GM13977 (cell line): ENCODE measurements around the gene THADA.

Source experiments
- DNase-seq: peaks from one replicate; pipeline ENCODE4 v3.0.0; 2012; ENCODE audit warnings: low spot score
- in situ Hi-C: fragments of 300-500 bp; cut with MboI; formaldehyde crosslinking; loops from one replicate; pipeline ENCODE4 v1.12.0; 2022; ENCODE audit warnings: low sequenced_read_pairs, low pct_unique_long_range_greater_than_20kb, mixed read lengths, inconsistent platforms; ENCODE audit not compliant: unreplicated experiment
- TF ChIP-seq, protein P1 (sequence below): IDR thresholded peaks from 2 replicates; pipeline ENCODE4 v1.5.1; 2012; ENCODE audit warnings: mild to moderate bottlenecking, control low read depth; ENCODE audit not compliant: insufficient read depth; ENCODE audit errors: extremely low read depth, missing control alignments

THADA gene

DNA sequence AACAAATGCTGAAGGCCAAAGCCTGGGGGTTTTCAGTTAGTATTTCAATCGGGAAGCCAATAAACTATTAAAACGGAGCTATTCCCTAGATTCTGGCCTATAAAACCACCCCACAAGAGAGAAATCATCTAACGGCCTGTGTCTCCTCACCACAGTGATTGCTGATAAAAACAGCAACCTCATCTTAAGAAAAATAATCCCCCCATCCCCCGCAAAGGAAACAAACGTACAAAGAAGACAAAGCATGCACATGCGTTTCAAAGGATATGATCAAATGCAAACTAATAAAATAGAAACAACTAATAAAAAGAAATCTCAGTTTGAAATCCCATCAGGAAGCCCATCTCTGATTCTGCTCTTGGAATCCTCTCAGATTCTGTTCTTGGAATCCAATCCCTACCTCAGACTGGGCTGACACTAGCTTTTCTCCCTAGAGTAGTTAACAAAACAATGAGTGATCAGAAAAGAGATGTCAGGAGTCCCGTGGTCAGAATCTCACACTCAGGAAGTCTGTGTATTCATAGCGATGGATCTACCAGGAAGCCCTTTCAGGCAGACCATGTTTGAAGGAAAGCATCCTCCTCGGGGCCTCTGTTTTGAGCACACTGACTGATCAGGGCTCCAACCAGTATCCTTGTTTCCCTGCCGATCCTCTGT lies 150.7 kb downstream of the THADA start:
- no peak for DNase-seq
- TF ChIP-seq, protein P1, sequence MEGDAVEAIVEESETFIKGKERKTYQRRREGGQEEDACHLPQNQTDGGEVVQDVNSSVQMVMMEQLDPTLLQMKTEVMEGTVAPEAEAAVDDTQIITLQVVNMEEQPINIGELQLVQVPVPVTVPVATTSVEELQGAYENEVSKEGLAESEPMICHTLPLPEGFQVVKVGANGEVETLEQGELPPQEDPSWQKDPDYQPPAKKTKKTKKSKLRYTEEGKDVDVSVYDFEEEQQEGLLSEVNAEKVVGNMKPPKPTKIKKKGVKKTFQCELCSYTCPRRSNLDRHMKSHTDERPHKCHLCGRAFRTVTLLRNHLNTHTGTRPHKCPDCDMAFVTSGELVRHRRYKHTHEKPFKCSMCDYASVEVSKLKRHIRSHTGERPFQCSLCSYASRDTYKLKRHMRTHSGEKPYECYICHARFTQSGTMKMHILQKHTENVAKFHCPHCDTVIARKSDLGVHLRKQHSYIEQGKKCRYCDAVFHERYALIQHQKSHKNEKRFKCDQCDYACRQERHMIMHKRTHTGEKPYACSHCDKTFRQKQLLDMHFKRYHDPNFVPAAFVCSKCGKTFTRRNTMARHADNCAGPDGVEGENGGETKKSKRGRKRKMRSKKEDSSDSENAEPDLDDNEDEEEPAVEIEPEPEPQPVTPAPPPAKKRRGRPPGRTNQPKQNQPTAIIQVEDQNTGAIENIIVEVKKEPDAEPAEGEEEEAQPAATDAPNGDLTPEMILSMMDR, result no peak
- in situ Hi-C loops, result no loop called here

DNA sequence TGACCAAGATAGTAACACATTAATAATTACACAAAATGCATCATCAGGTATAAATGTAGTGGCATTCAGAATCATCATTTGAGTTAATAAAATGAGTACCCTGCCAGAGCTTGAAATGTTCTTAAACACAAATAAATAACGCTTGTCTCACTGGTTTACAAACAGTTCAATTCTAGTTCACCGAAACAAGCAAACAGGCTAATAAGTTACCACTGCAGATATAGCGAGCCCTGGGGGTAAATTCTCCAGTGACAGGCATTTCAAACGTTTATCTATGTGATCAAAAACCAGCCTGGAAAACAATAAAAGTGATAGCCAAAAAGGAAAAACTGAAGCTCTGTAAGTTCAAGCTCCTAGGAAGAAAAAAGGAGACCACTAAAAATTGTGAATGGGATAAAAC lies 152.6 kb downstream of the THADA start:
- TF ChIP-seq, protein P1, result no peak
- DNase-seq, result no peak
- in situ Hi-C loops, result no loop called here

DNA sequence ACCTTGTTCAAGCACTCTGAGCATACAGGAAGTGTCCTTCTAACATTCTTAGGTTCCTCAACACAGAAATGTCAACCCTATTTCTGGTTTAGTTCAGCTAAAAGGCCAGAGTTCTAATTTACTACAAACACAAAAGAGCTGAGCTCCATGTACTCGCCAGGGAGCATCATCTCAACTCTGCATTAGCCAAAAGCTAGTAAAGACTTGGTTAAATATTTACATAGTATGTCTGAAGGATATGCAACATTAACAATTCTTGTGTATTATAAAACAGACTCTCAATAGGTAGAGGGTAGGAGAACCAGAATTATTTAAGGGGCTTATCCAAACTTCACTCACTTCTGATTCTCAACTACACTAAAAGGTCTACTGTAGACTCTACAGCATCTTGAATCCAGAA lies 154.6 kb downstream of the THADA start:
- in situ Hi-C loops, result no loop called here
- TF ChIP-seq, protein P1, result no peak
- no peak for DNase-seq

DNA sequence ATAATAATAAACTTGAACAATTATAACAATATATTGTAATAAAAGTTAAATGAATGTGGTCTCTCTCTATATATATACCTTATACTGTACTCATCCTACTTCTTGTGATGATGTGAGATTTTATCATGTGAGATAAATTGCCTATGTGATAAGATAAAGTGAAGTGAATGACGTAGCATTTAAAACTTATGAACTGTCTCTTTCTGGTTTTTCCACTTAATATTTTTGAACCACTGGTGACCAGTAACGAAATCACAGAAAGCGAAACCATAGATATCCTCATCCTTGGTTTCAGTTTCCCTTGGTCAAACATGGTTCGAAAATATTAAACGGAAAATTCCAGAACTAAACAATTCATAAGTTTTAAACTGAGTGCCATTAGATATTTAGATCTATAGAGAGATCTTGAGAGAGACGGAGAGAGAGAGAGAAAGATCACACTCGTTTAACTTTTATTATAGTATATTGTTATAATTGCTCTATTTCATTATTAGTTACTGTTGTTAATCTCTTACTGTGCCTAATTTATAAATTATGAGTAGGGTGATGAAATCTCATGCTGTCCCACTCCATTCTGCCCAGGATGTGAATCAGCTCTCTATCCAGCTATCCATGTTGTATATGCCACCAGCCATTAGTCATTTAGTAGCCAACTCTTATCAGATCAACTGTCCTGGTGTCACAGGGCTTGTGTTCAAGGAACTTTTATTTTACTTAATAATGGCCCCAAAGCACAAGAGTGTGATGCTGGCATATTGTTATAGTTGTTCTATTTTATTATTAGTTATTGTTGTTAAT lies 156.8 kb downstream of the THADA start:
- TF ChIP-seq, protein P1, result no peak
- in situ Hi-C loops, result no loop called here
- DNase-seq, result no peak

DNA sequence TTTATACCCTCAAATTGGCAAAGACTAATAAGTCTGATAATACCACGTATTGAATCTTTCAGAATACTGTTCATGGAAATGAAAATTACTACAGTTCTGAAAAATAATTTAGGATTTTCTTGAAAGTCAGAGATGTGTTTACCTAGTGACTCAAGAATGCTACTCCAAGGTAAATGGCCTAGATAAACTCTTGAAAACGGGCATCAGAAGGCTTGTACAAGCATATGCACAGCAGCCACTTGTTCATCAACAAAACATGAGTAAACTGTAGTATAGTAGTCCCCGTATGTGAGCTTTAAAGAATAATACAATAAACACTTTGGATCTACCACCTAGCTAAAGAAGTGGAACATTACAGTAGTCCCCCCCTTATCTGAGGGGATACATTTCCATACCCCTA lies 157.5 kb downstream of the THADA start:
- in situ Hi-C loops, result no loop called here
- TF ChIP-seq, protein P1, result no peak
- no peak for DNase-seq

DNA sequence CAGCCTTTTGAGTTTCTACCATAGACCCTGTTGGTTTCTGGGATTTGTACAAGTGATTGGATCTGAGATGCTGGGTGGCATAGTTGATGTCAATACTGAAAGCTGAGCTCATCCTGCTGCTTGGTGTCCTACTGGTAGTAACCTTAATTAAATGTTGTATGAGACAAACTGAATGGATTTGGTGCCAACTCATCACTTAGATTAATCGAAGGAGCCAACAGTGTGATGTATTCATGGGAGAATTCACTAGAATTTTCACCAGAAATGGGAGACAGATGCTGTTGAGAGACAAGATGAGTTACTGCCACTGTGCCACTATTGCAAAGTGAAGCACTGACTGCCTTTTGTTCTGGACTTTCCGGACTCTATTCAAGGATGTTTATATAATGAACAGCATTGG lies 158.5 kb downstream of the THADA start:
- no peak for DNase-seq
- in situ Hi-C loops, result no loop called here
- TF ChIP-seq, protein P1, result no peak
